Ovary (tissue), 3 donors: Measurements from ENCODE around the gene FOXE1.

Source experiments
- EP300 ChIP-seq: sonication (generic); formaldehyde crosslinking; IDR thresholded peaks from one replicate; pipeline ENCODE4 v1.6.1; 2017; ENCODE audit warnings: antibody characterized with exemption
- POLR2A ChIP-seq: fragments of 450-650 bp; IDR thresholded peaks from one replicate; pipeline ENCODE4 v1.6.1; 2017; ENCODE audit warnings: antibody characterized with exemption, mild to moderate bottlenecking, moderate library complexity
- TF ChIP-seq, protein P1 (sequence below), 3 donors: fragments of 450-650 bp in 2 of 3; fragments of 200-600 bp in 1 of 3; IDR thresholded peaks; one replicate each; pipeline versions ENCODE4 v1.5.1 to v1.8.0; 2016 to 2022; ENCODE audit warnings: antibody characterized with exemption in 3 of 3, mild to moderate bottlenecking in 1 of 3
- donor health status: DM: no; HTN: no; CAD: no.

DNA sequence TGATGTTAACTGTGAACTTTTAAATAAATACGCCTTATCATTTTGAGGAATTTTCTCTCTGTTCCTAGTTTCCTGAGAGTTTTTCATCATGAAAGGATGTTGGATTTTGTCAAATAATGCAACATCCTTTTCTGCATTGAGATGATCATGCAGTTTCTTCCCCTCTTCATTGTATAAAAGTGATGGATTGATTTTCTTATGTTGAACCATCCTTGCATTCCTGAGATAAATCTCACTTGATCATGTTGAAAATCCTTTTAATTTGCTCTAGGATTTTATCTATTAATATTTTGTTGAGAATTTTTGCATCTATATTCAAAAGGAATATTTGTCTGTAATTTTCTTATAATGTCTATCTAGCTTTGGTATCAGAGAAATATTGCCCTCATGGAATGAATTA lies 13.3 kb downstream of the FOXE1 start:
- TF ChIP-seq, protein P1, sequence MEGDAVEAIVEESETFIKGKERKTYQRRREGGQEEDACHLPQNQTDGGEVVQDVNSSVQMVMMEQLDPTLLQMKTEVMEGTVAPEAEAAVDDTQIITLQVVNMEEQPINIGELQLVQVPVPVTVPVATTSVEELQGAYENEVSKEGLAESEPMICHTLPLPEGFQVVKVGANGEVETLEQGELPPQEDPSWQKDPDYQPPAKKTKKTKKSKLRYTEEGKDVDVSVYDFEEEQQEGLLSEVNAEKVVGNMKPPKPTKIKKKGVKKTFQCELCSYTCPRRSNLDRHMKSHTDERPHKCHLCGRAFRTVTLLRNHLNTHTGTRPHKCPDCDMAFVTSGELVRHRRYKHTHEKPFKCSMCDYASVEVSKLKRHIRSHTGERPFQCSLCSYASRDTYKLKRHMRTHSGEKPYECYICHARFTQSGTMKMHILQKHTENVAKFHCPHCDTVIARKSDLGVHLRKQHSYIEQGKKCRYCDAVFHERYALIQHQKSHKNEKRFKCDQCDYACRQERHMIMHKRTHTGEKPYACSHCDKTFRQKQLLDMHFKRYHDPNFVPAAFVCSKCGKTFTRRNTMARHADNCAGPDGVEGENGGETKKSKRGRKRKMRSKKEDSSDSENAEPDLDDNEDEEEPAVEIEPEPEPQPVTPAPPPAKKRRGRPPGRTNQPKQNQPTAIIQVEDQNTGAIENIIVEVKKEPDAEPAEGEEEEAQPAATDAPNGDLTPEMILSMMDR (IDR thresholded peaks at IDR 0.05), result no peak
- TF ChIP-seq POLR2A (no peak), EP300 (no peak)
